ENCODE results near the gene TRAPPC10.

TRAPPC10 gene

DNA sequence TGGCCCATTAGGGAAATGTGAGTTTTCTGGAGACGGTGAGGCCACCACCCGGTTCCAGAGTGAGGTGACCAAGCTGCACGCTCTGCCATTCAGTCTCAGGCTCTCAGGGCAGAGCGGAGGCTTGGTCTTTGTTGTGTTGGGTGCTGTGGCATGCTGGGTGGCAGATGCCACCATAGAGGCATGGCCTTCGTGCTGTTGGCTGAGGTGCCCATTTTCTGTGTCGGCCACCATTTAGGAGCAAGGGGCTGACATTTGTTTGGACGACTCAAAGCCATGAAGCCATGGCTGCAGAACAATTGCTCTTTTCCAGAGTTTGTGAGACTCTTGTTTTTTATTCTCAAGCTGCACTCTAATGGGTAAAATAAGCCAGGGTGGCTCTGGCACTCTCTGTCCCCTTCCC is 58.3 kb downstream of the TRAPPC10 start:
- DNase-seq: no peak

DNA sequence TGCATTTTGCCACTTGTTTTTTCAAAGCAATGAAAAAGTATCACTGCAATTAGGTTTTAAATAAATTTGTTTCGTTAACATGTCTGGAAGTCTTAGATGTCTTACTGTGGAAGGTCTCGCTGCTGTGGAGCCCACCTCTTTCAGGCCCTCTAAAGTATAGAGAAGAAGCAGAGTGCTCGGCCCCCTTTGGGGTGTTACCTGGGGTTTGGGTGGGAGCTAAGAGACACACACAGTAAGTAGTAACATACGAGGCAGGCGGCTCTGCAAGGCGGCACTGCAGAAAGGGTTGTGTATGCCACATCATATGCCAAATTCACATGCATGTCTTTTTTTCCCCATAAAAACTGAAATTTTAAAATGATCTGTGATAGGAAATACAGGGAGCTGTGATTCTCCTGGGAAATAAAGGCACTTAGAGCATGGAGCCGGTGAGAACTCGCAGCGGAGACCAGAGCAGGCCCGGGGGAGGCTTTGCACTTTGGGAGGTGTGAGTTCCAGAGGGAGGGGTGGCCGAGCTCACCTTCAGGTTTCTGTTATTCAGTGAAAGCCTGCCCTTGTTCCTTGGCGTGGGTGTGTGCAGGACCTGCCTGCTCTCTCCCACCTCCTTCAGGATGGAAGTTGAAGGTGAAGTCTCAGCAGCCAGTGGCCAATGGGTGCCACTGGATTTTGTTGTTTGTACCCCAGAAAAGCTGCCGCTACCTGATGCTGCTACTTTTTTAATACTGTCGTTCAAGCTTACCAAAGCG is 59.4 kb downstream of the TRAPPC10 start:
- DNase-seq: no peak

DNA sequence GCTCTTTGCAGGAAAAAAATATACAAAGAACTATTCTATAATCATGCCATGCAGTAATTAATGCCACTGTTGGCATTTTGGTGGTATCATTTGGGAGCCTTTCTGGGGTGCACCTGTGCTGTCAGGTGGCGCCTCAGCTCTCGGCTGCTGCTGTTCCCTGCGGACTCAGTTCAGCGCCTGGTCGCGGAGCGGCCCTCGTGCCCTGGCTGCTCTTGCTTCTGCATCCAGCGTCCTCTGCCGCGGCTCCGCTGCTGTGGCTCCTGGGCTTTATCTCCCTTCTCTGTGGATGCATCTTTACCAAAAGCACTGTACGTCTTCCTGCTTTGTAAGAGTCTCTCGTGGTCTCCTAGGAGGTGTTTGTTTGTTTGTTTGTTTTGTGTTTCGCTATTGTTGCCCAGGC is 60.0 kb downstream of the TRAPPC10 start:
- no peak for DNase-seq

GRCh38 chr21:44074315-44074958 is 62.3 kb downstream of the TRAPPC10 start:
- no peak for DNase-seq

GRCh38 chr21:44076316-44076715 is 64.2 kb downstream of the TRAPPC10 start:
- no peak for DNase-seq

DNA sequence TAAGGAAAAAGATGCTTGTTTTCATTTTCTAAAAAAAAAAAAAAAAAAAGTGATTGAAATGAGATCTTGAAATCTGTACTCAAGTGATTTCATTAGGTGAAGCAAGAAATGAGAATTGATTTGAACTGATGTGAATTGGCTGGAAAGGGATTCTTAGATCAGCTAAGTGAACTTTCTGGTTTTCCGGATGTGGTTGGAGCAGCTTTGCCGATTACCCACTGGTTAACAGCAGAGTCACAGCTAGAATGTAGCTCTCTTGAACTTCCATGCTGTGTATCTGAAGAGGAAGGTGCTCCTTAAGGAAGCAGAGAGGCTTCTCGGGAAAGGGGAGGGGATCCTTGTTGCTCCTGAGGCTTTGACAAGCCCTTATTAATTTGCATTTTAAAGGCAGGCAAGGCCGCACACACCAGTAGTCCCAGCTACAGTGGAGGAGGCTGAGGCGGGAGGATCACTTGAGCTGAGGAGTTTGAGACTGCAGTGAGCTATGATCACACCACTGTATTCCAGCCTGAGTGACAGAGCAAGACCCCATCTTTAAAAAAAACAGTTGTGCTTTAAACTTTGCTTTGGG is 66.4 kb downstream of the TRAPPC10 start:
- DNase-seq: no peak

- no peak for DNase-seq
Measured at GRCh38 chr21:44079446-44079845, 67.3 kb downstream of the TRAPPC10 start.

DNA sequence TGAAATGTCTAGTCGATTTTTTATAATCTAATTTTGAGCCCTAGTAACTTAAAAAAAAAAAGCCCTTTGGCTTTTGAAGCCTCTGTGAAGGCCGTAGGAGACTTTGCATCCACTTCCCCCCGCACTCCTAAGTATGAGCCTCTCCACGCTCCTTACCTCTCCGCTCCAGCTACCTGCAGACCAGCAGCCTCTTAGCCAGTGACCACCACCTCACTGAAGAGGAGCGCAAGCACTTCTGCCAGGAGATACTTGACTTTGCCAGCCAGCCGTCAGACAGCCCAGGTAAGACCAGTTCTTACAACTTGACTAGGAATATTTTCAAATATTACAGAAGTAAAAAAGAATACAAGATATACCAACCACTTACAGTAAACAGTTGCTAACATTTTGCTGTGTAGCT is 67.7 kb downstream of the TRAPPC10 start:
- DNase-seq: no peak

DNA sequence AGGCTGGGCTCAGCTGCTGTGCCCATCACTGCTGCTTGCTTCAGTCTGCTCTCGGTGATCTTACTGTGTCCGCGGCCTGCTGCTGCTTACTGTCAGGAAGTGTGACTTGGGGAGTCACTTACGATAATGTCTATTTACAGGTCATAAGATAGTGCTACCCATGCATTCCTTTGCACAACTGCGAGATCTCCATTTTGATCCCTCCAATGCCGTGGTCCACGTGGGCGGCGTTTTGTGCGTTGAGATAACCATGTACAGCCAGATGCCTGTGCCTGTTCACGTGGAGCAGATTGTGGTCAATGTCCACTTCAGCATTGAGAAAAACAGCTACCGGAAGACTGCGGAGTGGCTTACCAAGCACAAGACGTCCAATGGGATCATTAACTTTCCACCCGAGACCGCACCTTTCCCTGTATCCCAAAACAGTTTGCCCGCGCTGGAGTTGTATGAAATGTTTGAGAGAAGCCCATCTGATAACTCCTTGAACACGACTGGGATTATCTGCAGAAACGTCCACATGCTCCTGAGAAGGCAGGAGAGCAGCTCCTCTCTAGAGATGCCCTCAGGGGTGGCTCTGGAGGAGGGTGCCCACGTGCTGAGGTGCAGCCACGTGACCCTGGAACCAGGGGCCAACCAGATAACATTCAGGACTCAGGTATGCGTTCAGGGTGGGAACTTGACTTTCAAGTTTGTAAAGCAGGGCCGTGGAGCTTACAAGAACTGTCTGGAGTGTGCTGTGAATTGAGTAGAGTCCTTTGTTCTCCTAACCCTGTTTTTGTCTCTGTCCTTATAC is 70.7 kb downstream of the TRAPPC10 start:
- DNase-seq: no peak

GRCh38 chr21:44083631-44084291 is 71.7 kb downstream of the TRAPPC10 start:
- no peak for DNase-seq

- no peak for DNase-seq
Measured at GRCh38 chr21:44084496-44085241, 72.6 kb downstream of the TRAPPC10 start.

- DNase-seq: no peak
Measured at GRCh38 chr21:44085491-44086321, 73.6 kb downstream of the TRAPPC10 start.

DNA sequence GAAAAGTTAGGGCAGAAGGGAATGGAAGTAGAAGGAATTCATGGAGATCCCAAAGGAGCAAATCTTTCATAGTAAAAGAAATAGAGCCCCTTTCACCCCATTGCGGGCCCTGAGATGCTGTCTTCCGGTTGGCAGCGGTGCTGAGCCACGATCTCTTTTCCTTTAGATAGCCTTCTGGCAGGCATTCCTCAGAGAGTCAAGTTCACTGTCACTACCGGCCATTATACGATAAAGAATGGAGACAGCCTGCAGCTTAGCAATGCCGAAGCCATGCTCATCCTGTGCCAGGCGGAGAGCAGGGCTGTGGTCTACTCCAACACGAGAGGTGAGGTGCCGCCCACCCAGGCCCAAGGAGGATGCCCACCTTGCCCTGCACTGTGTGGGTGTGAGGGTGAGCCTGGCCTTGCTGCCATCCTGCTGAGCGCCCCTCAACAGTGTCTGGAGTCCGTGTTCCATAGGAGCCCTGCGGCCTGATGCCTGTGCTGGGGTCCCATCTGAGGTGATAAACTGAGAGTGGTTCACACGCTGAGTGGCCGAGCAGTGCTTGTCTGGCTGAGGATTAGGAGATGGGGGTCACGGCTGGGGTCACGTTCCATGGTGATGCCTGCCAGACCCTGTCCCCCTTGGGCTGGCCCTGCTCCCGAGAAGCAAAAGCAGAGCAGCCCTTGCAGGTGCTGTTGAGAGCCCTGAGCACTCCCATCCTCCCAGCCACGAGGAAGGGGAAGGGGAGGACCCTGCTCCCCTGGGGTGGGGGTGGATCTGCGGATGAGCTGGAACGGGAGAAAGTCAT is 74.7 kb downstream of the TRAPPC10 start:
- DNase-seq: no peak

- DNase-seq: no peak
Measured at GRCh38 chr21:44087426-44088400, 75.6 kb downstream of the TRAPPC10 start.

DNA sequence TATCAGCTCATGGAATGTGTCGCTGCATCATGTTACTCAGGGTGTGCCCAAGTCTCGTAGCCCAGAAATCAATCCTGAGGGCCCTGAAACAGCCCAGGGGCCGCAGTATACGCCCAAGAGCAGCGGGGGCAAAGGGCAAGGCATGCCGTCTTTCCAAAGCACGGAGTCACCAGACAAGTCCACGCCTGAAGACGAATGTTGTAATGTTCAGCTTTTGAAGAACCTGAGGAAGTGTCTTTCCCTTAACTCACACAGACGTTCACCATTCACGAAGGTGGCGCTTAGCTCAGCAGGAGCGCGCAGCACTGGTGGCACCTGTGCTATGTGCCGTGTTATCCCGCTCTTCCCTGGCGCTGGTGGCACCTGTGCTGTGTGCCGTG is 76.3 kb downstream of the TRAPPC10 start:
- DNase-seq: no peak

- DNase-seq: no peak
Measured at GRCh38 chr21:44089001-44089911, 77.1 kb downstream of the TRAPPC10 start.

DNA sequence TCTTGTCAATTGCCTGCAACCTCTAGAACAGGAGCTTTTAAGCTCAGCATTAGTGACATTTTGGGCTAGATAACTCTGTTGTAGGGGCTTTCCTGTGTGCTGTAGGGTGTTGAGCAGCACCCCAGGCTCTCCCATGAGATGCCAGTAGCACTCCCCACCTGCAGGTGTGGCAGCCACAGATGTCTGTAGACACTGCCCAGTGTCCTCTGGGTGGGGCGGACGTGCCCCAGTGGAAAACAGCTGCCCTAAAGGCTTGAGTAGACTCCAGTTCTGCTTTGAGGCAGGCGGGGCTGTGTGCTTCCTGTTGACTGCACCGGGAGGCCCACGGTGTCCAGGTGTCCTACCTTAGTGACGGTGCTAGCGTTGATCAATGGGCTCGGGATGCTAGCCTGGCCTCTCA is 78.2 kb downstream of the TRAPPC10 start:
- no peak for DNase-seq

DNA sequence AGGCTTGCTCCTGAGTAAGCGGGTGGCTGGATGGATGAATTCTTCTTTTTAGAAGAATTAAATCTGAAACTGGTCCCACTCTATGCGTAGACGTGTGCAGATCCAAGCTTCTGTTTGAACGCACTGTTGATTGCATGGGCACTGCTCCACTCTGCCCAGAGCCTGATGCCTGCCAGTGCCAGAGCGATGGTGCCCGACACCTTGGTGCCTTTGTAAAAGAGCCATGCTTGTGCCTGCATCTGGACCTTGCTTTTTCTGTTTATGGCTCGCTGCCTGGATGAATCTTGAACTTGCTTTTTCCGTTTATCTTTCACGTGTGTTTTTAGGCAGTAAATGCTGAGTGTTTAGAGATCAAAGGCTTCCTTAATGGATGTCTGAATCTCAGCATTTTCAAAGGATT is 80.1 kb downstream of the TRAPPC10 start:
- DNase-seq: no peak
